Right renal cortex interstitium (tissue), 3 donors: Measurements from ENCODE around the gene SLC37A4. TPM values are rescaled to one million over a fixed set of nuclear protein-coding genes. Genes with fewer than 3 reads are reported as not detected.
"Not testable (repeated sequence)": the region's sequence is repeated elsewhere in the genome, so short reads cannot be mapped to it uniquely, and the experiment has no call there.

Experiments
- DNase-seq, 3 donors: peaks; one replicate each; pipeline ENCODE4 v3.0.0-alpha.2; 2013; ENCODE audit warnings: low read depth in 3 of 3, low spot score in 2 of 3
- polyA plus RNA-seq, 3 donors: library from polyadenylated mRNA; unstranded; fragments of 120-200 nt; gene quantifications; one replicate each; pipeline ENCODE4 v1.2.1, GENCODE V29; 2013; ENCODE audit not compliant: insufficient read length in 3 of 3

The SLC37A4 gene
- 100 to 1,000 TPM in 1 of 3 donors, 10 to 100 TPM in 2; 81.1 to 115 (median 99.9) TPM for polyA plus RNA-seq

DNA sequence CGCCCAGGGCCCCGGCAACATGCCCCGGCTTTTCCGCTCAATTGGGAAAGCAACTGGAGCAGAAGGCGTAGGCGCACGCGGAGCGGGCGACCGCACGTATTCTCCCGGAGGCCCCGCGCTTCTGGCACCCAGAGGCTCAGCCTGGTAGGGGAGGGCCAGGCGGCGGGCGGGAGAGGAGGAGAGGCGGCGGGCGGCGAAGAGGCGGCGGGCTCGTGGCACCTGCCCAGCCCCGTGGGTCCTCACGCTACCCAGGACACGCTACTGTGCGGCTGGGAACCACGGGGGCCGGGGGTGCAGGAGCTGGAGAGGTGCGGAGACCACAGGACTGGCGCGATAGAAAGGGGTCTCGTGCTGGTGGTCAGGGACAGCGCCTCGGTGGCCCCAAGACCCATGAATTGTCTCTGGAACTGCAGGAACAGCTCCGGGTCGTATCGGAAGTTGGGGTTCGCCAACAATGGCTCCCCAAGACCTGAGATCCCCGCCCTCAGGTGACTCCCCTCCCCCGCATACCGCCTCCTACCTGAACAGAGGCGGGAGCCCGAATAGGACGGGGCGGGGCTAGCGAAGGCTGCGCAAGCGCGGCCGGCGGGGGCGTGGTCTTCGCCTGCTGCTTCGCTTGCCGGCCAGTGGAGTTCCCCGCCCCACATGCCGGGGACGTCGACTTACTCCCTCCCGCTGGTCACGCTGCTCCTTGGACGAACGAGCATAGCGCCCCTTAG is at the start of gene SLC37A4:
Gene SLC37A4, minus strand, starts transcription at position 549 of the 719 bp plus-strand sequence.
- DNase-seq = peak; percentile 87 to 94 (median 88)

DNA sequence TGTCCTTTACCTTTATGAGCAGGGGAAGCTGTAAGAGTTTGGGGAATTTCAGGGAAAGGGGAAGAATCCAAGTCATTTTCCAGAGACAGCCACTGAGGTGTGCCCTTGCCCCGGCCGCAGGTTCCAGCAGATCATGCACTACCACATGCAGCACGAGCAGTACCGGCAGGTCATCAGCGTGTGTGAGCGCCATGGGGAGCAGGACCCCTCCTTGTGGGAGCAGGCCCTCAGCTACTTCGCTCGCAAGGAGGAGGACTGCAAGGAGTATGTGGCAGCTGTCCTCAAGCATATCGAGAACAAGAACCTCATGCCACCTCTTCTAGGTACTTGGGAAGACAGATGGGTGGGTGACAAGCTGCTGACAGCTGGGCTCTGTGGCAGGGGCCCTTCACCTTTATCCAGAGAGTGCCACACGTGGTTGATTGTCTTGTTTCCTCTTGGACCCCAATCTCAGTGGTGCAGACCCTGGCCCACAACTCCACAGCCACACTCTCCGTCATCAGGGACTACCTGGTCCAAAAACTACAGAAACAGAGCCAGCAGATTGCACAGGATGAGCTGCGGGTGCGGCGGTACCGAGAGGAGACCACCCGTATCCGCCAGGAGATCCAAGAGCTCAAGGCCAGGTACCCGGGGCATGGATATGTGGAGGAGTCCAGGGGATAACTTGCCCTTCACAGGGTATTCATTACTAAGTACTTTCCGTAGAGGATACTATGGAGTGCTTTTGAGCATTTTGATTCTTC is 48.2 kb upstream of the SLC37A4 start:
- DNase-seq = no peak

DNA sequence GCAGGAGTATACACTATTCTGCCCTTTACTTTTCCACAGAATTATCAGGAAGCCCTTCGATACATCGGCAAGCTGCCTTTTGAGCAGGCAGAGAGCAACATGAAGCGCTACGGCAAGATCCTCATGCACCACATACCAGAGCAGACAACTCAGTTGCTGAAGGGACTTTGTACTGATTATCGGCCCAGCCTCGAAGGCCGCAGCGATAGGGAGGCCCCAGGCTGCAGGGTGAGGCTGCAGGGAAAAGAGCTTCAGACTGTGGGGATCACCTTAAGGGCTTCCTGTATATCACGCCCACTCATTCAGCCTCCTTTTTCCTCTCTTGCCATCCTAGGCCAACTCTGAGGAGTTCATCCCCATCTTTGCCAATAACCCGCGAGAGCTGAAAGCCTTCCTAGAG is 47.2 kb upstream of the SLC37A4 start:
- DNase-seq = no peak

DNA sequence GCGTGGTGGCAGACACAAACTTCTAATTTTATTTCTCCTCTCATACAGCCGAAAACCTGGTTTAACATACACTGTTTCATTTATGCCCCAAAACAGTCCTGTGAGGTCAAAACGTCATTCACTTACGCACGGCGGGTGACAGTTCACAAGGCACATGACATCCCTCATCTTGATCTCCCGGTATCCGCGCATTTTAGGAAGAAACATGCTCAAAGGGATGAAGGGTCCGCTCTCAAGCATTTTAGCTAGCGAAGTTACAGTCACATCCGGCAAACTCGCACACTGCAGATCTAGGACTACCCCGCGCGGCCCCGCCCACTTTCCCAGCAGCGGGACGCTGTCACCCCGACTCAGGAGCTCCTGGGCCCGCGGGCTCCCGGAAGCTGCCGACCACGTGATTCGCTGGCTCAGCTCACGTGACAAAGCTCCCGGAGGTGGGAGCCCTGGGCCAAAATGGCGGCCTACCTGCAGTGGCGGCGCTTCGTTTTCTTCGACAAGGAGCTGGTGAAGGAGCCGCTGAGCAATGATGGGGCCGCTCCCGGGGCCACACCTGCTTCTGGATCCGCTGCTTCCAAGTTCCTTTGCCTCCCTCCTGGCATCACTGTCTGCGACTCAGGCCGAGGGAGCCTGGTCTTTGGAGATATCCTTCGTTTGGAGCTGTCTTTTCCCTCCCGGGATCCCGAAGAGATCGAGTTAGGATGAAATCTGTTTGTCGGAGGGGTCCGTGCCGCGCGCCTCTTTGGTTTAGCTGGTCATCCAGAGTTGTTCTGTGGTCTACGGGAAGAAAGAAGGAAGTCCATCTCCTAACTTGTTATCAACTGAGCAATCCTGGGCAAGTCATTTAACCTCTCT is 36.9 kb upstream of the SLC37A4 start, which contains the start of gene VPS11:
Gene VPS11, plus strand, starts transcription at position 448 of the 852 bp plus-strand sequence. Its CDS starts 6 bp downstream, at position 454.
- DNase-seq = peak; percentile 71 to 89 (median 88)

DNA sequence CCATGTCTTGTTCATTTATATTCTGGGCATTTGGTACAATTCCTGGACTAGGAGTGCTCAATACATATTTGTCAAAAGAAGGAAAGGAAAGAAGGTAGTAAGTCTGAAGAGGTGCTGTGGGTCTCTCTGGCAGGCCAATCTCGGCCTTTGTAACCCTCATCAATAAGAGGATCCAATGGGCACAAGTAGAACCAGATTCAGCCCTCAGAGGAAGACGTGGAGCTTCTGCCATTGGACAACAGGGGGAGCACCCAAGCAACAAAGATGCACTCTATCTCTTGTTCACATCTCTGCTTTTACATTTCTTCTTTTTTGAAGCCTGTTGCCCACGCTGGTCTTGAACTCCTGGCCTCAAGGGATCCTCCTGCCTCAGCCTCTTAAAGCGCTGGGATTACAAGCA is 34.7 kb upstream of the SLC37A4 start:
- no peak for DNase-seq

DNA sequence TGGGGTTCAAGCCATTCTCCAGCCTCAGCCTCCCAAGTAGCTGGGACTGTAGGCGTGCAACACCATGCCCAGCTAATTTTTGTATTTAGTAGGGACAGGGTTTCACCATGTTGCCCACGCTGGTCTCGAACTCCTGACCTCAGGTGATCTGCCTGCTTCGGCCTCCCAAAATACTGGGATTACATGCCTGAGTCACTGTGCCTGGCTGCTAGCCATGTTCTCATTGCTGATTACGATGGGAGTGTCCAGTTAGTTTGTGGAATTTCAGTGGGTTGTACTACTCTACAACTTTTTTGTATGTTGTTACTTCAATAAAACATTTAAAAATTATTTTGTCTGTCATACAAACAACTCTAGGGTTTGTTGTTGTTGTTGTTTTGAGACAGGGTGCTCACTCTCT is 32.1 kb upstream of the SLC37A4 start:
- no peak for DNase-seq

DNA sequence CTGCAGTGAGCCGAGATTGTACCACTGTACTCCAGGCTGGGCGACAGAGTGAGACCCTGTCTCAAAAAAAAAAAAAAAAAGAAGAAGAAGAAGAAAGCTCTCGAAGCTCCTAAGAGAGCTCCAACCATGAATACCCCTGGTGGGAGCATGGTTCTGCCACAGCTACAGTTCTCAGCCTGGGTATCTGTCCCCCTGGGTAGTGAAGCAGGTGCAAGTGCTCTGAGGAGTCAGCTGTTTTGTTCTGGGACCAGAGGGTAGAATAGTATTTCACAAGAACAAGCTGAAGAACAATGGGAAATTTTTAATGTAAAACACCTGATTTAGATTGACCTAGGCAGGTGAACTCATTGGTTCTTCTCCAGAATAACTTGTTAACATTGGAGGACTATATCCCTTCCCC is 30.6 kb upstream of the SLC37A4 start:
- no peak for DNase-seq

DNA sequence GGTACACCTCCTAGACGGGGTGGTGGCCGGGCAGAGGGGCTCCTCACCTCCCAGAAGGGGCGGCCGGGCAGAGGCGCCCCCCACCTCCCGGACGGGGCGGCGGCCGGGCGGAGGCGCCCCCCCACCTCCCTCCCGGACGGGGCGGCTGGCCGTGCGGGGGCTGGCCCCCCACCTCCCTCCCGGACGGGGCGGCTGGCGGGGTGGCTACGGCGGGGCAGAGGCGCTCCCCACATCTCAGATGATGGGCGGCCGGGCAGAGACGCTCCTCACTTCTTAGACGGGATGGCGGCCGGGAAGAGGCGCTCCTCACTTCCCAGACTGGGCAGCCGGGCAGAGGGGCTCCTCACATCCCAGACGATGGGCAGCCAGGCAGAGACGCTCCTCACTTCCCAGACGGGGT is 28.5 kb upstream of the SLC37A4 start:
- not testable (repeated sequence) for DNase-seq

DNA sequence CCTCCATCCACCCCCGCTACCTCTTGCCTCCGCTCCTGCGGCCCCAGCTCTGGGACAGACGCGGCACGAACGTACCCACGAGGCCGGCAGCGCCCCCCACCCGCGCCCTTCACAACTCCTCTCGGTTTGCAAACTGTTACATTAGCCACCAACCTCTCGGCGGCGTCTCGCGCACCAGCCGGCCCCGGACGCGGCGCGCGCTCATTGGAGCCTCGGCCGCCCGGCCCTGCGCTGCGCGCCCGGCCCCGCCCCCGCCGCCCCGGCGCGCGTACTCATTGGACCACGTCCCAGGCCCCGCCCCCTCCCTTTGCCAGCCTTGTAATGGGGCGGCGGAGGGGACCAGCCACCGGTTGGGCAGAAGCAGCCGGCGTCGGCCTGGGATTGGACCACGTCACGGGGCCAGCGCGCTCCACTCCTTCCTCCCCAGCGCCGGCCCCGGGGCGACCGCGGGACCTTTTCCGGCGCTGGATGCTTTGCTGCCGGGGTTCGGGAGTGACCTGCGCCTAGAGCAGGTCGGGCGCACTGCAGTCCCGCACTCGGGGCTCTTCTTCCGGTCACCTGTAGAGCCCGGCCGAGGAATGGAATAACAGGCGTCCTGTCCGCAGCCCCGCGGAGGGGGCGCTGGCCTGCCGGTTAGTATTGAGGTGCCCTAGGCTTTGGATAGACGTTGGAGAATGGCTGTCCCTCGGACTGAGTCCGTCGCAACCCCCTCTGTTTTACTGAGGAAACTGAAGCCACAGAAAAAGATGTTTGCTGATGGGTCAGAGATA is 26.5 kb upstream of the SLC37A4 start, which contains the start of gene HYOU1:
Gene HYOU1, minus strand, starts transcription at position 206 of the 770 bp plus-strand sequence. CDS start 1,045 bp downstream, outside the sequence.
- peak; percentile 73 to 92 (median 91) for DNase-seq

DNA sequence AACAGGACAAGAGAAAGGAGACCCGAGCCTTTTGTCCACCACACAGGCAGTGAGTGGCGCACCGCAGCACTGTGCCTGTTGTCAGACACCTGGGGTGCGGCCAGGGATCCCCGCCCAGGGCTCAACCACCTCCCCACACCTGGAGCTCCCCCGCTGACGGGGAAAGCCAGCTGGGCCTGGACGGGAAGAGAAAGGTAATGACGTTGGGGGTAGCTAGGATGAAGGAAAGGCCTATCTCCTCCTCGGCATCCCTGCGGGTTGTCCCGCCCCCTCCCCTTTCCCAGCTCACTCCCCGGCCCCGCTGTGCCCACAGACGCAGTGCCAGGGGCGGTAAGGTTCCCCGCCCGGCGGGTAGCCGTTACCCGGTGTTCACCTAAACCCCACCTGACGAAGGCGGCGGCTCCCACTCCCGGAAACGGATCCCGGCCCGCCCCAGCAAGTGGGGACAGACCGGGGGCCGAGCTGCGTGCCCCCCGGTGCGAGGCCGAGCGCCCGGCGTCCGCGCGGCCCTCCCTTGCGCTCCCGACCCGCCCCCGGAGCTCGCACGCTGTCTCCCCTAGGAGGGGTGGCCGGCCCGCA is 25.8 kb upstream of the SLC37A4 start:
- no peak for DNase-seq

DNA sequence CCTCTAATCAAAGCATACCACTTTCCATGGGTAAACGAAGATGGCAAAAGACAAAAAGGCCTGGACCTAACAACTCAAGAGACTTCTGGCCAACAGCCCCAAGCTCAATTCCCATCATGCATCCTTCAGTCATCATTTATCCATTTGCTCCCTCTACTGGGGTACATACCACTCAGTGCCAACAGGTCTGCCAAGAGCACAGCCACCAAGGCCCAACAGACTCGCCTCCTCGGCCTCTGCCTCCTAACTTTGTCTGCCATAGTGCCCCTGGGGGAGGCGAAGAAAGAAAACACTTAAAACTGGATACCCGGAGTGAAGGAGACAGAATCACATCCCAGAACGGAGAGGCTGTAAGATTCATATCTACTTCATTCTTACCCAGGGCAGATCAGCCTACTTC is 25.2 kb upstream of the SLC37A4 start:
- no peak for DNase-seq

DNA sequence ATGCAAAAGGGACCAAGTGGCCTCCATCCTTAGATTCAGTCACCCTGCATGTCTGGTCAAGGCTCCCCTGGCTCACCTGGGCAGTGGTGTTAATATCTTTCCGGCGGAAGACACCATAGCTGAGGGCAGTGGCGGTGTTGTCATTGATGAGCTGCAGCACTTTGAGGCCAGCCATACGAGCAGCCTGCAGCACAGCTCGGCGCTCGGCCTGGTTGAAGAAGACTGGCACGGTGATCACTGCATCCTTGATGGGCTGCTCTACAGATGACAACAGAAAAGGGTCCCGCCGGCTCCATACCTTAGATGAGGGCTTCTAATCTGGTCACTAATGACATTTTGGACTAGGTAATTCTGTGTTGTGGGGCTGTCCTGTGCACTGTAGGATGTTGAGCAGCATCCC is 23.7 kb upstream of the SLC37A4 start:
- DNase-seq = no peak

DNA sequence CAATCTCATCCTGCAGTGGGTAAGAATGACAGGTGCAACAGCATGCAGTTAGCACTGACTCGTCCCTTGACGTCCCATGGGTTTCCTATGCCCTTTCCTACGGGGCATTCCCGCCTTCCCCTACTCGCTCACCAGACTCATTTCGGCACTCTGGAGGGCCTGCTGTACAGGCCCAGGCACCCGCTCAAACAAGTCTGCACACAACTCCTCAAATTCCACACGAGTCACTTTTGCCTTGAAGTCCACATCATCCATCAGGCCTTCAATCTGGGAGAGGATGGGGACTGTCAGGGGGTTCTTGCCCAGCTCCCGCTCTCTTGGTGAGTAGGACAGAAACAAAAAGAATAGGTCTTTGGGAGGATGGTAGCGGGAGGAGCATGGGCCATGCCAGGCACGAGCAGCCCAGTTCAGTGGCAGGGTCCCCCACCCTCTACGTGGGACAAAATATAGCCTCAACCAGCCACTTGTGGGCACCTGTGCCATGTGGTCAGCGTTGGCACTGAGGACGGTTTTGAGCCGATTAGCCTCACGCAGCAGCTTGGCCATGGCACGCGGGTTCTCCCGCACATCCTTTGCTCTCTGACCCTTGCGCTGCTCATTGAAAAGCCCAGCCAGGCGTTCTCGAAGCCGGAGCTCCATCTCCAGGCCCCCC is 21.6 kb upstream of the SLC37A4 start:
- no peak for DNase-seq

DNA sequence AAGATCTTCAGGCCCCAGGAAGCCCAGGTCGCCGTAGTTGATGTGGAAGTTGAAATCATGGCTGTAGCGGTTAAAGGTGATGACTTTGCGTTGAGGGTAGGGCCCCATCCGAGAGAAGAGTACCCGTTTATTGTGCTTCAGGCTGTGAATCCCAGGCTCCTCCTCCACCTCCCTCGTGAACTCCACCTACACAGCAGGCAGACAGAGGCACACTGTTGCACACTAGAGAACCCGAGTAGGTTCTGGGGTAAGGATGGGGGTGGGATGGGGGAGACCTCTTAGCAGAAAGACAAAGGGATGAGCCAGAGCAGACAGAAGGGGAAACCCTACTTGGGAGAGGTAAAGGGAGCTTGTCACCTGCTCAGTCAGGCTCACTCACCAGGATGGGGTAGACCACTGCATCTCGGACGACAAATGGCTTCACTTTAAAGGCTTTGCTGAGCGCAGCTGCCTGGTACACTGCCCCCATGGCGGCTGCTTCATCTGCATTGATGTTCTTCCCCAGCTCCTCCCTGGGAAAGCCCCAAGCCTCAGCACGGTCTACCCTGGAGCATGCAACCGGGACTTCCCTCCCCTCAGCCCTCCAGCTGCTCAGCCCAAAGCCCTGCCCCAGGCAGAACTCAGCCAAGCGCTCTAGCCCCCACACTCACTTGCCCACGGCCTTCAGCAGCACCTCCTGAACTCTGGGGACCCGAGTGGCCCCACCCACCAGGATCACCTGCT is 20.9 kb upstream of the SLC37A4 start:
- no peak for DNase-seq

DNA sequence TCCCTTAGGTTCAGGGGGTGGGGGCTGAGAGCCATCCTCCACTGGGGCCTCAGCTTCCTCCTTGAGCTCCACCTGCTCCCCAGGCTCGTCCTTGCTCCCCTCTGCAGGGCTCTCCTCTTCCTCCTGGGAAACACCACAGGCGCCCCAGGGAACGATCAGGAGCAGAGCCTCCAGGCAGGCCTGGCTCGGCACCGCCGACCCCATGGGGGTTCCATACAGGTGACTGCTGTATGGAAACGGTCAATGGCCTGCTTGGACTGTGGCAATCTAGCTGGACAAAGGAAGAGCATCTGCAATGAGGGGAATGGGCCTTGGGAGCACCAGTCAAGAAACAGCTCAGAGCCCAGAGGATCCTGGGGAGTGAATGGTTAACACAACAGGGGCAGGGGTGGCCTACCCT is 18.4 kb upstream of the SLC37A4 start:
- no peak for DNase-seq

DNA sequence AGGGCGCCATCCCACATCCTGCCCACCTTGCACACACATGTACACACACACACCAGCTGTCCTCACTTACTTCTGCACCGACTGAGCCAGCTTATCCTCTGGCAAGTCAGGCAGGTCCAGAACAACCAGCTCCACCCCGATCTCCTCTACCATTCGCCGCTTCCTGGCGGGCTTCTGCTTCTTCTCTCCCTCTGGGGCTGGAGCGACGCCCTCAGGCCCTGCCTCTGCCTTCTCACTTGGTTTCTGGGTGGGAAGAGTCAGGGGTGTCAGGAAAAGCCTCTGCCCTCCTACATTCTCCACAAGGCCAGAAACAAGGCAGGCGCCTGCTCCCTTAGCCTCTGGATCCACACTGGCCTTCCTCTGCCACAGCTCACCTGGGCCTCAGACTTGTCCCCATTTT is 18.0 kb upstream of the SLC37A4 start:
- no peak for DNase-seq

DNA sequence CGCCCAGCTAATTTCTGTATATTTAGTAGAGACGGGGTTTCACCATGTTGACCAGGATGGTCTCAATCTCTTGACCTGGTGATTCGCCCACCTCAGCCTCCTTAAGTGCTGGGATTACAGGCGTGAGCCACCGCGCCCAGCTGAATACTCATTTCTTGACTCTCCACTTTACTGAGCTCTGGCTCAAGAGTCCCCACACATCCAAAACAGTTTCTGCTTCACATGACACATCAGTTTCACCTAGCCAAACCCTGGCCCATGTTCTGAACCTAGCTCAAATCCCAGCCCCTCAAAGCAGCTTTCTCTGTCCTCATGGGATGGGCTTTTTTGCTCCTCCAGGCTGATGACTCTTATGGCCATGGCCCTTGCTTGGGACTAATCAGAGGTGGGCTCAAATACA is 16.5 kb upstream of the SLC37A4 start:
- DNase-seq = no peak

DNA sequence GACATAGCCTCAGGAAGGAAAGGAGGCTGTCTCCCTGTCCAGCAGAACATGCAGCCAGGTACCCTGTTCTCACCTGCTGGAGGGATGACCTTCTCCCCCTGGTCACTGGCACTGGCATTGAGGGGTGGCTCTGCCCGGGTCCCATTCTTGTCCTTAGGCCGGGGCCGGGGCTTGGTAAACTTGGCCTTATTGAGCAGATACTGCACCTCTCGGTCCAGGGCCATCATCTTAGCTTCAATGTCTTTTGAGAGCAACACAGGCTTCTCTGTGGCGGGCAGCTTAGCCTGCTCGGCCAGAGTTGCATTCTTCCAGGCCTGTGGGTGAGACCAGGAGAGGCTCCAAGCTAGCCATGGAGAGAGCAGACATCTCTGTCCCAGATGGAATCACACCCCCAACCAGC is 15.8 kb upstream of the SLC37A4 start:
- DNase-seq = no peak

DNA sequence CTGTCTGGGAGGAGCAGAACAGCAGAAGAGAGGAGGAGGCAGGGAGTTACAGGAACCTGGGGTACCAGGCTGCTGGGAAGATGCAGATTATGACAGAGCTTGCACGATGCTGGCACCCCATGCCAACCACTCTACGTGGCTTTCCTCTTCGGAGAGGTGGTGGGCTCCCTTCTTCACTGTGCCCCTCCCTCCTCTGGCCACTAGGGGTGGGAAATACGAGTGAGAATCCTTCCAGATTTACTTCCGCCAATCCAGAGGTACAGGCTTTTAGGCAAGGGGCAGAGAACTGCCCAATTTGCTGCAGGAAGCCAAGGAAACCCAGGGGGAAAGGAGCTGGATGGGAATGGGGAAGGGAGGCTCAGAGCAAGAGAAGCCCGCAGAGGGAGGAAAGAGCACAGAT is 14.0 kb upstream of the SLC37A4 start:
- DNase-seq = no peak
